Type B pancreatic cell (in vitro differentiated cells): ENCODE data around the gene MED15. TPM values are rescaled to one million over a fixed set of nuclear protein-coding genes. Genes with fewer than 3 reads are reported as not detected.
"Not testable (repeated sequence)": the region's sequence is repeated elsewhere in the genome, so short reads cannot be mapped to it uniquely, and the experiment has no call there.

Source experiments
- DNase-seq: peaks from one replicate; pipeline ENCODE4 v3.0.0; 2021; ENCODE audit warnings: mixed read lengths; ENCODE audit not compliant: unreplicated experiment; ENCODE audit errors: extremely low spot score
- H3K27ac Mint-ChIP-seq: 2 replicates; pipeline ENCODE4 v1.8.0; 2021; ENCODE audit warnings: mild to moderate bottlenecking, mixed read lengths
- H3K27me3 Mint-ChIP-seq: 2 replicates; pipeline ENCODE4 v1.8.0; 2021; ENCODE audit warnings: mixed read lengths
- H3K36me3 Mint-ChIP-seq: 2 replicates; pipeline ENCODE4 v1.8.0; 2021; ENCODE audit warnings: mixed read lengths
- H3K4me1 Mint-ChIP-seq: one replicate; pipeline ENCODE4 v1.8.0; 2021; ENCODE audit warnings: mixed read lengths; ENCODE audit not compliant: unreplicated experiment
- H3K4me3 Mint-ChIP-seq: 2 replicates; pipeline ENCODE4 v1.8.0; 2021; ENCODE audit warnings: mild to moderate bottlenecking, mixed read lengths
- H3K9me3 Mint-ChIP-seq: 2 replicates; pipeline ENCODE4 v1.8.0; 2021; ENCODE audit warnings: mixed read lengths
- CTCF ChIP-seq: fragments of 200-600 bp; sonication (generic); conservative IDR thresholded peaks from 2 replicates; pipeline ENCODE4 v1.5.0; 2021; ENCODE audit warnings: antibody characterized with exemption, mild to moderate bottlenecking
- total RNA-seq: library from RNA; stranded (reverse); gene quantifications from 2 replicates; pipeline ENCODE4 v1.2.1, GENCODE V29; 2021; ENCODE audit warnings: low replicate concordance

Gene MED15
- total RNA-seq, 1 donor from 2014 or later = 90.8 TPM

- Mint-ChIP-seq H3K9me3 (no peaks in the 10 kb centered on the region), H3K4me1 (peaks cover 11% of the 10 kb centered on the region), H3K4me3 (no peak overlapping the region), H3K27ac (no peak overlapping the region), H3K36me3 (peaks cover 29% of the 10 kb centered on the region), H3K27me3 (no peaks in the 10 kb centered on the region)
- TF ChIP-seq CTCF = no peak
- no peak for DNase-seq
These were observed 30.6 kb downstream of the MED15 start for GRCh38 chr22:20537983-20538382.

GRCh38 chr22:20538875-20539274, 31.5 kb downstream of the MED15 start:
- H3K4me1 Mint-ChIP-seq = not testable (repeated sequence)

GRCh38 chr22:20542055-20542454, 34.6 kb downstream of the MED15 start:
- Mint-ChIP-seq H3K4me1 (peaks cover 5% of the 10 kb centered on the region), H3K9me3 (no peaks in the 10 kb centered on the region), H3K36me3 (peaks cover 35% of the 10 kb centered on the region), H3K27me3 (no peaks in the 10 kb centered on the region), H3K27ac (no peak overlapping the region), H3K4me3 (no peak overlapping the region)
- no peak for DNase-seq
- no peak for TF ChIP-seq CTCF

More at GRCh38 chr22:20538875-20539274, 31.5 kb downstream of the MED15 start:
- not testable (repeated sequence) for H3K9me3 Mint-ChIP-seq, H3K4me3 Mint-ChIP-seq, H3K27ac Mint-ChIP-seq, H3K27me3 Mint-ChIP-seq, DNase-seq
- H3K36me3 Mint-ChIP-seq = peaks cover 31% of the 10 kb centered on the region

- H3K27me3 Mint-ChIP-seq = no peaks in the 10 kb centered on the region
- H3K9me3 Mint-ChIP-seq = no peaks in the 10 kb centered on the region
- H3K4me3 Mint-ChIP-seq = no peak overlapping the region
- H3K27ac Mint-ChIP-seq = no peak overlapping the region
- DNase-seq = no peak
- H3K36me3 Mint-ChIP-seq = peaks cover 31% of the 10 kb centered on the region
- no peak for TF ChIP-seq CTCF
- peaks cover 5% of the 10 kb centered on the region for H3K4me1 Mint-ChIP-seq
These were observed 35.3 kb downstream of the MED15 start for GRCh38 chr22:20542736-20543135.

- peak overlapping the region; percentile 66 for H3K4me3 Mint-ChIP-seq
- DNase-seq, H3K27me3 Mint-ChIP-seq, H3K9me3 Mint-ChIP-seq: not testable (repeated sequence)
- peak overlapping the region; percentile 93 for H3K27ac Mint-ChIP-seq
- peaks cover 27% of the 10 kb centered on the region for H3K36me3 Mint-ChIP-seq
- peaks cover 24% of the 10 kb centered on the region for H3K4me1 Mint-ChIP-seq
These were observed 37.9 kb downstream of the MED15 start for GRCh38 chr22:20545318-20545634.

- H3K4me3 Mint-ChIP-seq = peak overlapping the region; percentile 66
- peak overlapping the region; percentile 93 for H3K27ac Mint-ChIP-seq
These were observed 38.5 kb downstream of the MED15 start for GRCh38 chr22:20545681-20546521.

More at GRCh38 chr22:20545681-20546521, 38.5 kb downstream of the MED15 start:
- Mint-ChIP-seq H3K4me1 (peaks cover 27% of the 10 kb centered on the region), H3K9me3 (no peaks in the 10 kb centered on the region), H3K27me3 (no peaks in the 10 kb centered on the region), H3K36me3 (peaks cover 22% of the 10 kb centered on the region)
- no peak for DNase-seq
- TF ChIP-seq CTCF = no peak
